GM21737 (cell line): Measurements from ENCODE around the gene CEP57.
"Not testable (repeated sequence)": the region's sequence is repeated elsewhere in the genome, so short reads cannot be mapped to it uniquely, and the experiment has no call there.

Experiments used
- ATAC-seq: cut with Tn5 transposase; IDR thresholded peaks from one replicate; pipeline ENCODE4 v1.9.1; 2021; ENCODE audit warnings: mild to moderate bottlenecking, moderate library complexity; ENCODE audit not compliant: unreplicated experiment

The CEP57 gene

GRCh38 chr11:95795627-95796295, 5.5 kb downstream of the CEP57 start:
- ATAC-seq, result no peak

- ATAC-seq, result no peak
Measured at GRCh38 chr11:95796501-95796900, 6.2 kb downstream of the CEP57 start.

- no peak for ATAC-seq
Measured at GRCh38 chr11:95799546-95799945, 9.2 kb downstream of the CEP57 start.

DNA sequence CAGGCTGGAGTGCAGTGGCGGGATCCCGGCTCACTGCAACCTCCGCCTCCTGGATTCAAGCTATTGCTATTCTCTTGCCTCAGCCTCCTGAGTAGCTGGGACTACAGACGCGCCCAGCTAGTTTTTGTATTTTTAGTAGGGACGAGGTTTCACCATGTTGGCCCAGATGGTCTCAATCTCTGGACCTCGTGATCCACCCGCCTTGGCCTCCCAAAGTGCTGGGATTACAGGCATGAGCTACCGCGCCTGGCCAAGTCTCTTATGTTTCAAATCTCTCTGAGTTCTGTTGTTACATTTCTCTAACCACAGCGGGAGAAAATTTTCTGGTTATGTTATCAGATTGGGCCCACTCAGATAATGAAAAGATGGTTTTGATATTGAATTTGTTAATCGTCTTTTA, 10.1 kb downstream of the CEP57 start:
- no peak for ATAC-seq

- no peak for ATAC-seq
Measured at GRCh38 chr11:95802806-95803205, 12.5 kb downstream of the CEP57 start.

- no peak for ATAC-seq
Measured at GRCh38 chr11:95803973-95804372, 13.7 kb downstream of the CEP57 start.

- no peak for ATAC-seq
Measured at GRCh38 chr11:95805869-95806268, 15.6 kb downstream of the CEP57 start.

DNA sequence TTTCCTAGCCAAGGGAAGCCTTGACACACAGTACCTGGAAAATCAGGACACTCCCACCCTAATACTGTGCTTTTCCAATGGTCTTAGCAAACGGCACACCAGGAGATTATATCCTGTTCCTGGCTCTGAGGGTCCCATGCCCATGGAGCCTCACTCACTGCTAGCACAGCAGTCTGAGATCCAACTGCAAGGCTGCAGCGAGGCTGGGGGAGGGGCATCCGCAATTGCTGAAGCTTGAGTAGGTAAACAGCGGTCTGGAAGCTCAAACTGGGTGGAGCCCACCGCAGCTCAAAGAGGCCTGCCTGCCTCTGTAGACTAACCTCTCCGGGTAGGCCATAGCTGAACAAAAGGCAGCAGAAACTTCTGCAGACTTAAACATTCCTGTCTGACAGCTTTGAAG, 16.2 kb downstream of the CEP57 start:
- ATAC-seq, result not testable (repeated sequence)

- ATAC-seq, result not testable (repeated sequence)
Measured at GRCh38 chr11:95811052-95811451, 20.8 kb downstream of the CEP57 start.

DNA sequence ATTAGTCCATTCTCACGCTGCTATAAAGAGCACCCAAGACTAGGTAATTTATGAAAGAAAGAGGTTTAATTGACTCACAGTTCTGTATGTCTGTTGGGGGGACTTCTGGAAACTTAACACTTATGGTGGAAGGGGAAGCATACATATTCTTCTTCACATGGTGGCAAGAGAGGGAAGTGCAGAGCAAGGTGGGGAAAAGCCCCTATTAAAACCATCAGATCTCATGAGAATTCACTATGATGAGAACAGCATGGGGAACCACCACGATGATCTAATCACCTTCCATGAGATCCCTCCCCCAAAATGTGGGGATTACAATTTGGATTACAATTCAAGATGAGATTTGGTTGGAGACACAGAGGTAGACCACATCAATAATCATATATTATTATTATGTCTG, 25.7 kb downstream of the CEP57 start:
- no peak for ATAC-seq

GRCh38 chr11:95821640-95822039, 31.3 kb downstream of the CEP57 start:
- ATAC-seq, result no peak

DNA sequence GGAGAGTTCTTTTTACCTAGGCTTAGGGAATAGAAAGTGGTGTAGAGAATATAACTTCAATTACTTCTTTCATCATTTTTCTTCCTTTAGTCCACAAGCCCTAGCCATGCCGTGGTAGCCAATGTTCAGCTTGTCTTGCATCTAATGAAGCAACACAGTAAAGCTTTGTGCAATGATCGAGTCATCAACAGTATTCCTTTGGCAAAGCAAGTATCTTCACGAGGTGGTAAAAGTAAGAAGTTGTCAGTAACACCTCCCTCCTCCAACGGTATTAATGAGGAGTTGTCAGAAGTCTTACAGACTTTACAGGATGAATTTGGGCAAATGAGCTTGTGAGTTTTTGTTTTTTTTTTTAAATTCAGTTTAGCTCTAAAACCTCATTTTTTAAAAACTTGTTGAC, 37.4 kb downstream of the CEP57 start:
- no peak for ATAC-seq

DNA sequence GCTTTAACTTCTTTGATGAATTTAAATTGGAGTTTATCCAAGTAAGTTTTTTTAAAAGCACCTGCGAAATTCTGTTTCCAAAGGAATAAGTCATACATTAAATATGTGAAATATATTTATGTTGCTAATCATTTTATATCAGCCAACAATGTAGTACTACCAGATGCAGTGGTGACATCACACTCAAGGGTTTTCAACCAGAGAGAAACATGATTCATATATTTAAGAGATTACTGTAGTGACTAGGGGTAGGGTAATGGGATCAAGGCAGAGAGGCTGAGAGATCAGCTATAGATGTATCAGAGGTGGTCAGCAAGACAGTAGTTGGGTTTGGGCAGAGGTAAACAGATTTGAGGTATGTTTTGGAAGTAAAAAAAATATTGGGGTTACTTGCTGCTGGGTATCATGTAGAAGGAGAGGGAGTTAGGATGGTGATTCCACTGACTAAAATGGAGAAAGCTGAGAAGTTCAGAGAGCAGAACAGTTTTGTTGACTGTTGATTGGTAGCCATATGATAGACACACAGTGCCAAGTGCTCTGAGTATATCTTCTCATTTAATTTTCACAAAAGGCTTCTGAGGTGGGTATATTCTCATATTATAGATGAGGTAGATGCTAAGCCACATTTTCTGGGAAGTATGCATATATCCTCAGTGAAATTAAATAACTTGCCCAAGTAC, 39.4 kb downstream of the CEP57 start:
- no peak for ATAC-seq

- no peak for ATAC-seq
Measured at GRCh38 chr11:95831198-95831883, 41.0 kb downstream of the CEP57 start.

- ATAC-seq, result no peak
Measured at GRCh38 chr11:95832763-95833162, 42.5 kb downstream of the CEP57 start.

GRCh38 chr11:95833378-95833777, 43.1 kb downstream of the CEP57 start:
- no peak for ATAC-seq

GRCh38 chr11:95835351-95835750, 45.1 kb downstream of the CEP57 start:
- no peak for ATAC-seq

DNA sequence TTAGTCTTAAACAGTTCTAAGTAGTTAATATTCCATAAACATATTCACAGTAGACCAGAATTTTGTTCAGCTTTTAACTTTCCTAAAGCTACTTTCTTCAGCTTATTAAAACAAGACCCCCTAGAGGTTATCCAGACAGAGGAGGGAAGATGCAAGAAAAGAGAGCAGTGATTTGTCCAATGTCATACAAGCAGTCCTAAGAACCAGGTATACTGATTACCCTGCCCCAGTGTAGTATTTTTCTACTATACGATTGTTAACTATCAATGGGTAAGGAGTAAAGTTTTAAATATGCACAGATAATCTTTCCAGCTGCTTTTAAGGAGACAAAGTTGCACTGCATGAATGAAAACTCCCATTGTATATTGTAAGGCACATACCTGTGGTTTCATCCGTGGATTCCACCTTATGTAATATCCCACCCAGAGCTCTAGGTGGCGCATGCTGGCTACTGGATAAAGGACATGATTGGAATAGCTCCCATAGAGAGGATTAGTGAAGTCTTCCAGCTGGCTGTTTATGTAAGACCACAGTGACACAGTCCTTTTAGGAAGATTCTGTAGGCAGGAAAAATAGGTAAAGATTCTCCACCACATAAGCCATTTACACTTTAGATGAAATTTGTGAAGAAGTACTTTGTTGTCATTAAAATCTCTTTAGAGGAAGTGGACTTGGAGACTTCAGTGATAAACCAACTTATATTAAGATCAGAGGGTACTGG, 45.6 kb downstream of the CEP57 start:
- peak; percentile 87 for ATAC-seq

DNA sequence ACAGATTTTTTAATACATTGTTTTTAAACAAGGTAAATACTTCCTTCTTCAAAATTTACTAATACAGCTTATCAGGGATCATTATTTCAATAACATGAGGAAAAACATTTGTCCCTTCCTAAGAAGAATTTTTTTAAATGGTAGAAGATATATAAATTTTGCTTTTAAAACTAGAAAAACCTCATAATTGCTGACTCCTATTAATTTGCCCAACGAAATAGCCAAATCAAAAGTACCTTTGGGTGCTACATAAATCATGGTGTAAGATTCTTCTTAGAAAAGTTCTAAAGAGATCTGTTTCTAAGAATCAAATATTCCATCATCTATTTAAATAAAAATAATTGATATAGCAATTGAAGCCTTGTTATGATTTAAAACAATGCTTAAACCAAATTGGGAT, 54.9 kb downstream of the CEP57 start:
- no peak for ATAC-seq

DNA sequence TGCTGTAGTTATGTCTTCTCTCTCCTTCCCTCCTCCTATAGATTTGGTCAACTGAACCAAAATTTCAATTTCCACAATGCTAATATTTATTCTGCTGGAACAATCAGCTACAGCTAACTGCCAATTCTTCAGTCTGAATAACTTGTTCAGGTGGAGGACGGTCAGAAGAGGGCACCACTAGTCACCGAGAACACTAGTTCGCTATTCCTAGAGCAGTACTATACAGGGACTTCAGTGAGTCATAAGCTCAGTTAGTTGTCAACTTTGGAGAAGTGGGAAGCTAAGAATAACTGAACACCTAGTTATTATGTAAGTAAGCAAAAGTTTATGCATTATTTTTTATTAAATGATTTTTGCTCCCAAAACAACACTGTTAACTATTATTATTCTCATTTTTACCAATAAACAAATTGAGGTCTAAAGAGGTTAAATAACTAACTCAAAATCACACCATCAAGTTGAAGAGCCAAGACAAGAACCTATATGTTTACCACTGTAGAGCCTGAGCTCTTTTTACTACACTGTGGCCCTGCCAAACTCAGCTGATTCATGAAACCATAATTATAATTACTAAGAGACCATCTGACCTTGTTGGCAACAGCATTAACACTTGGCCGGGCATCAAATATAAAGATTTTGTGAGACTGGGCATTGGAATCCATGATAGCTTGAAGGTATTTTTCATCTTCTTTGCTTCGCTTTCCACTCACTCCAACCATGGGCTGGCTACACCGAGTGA, 59.0 kb downstream of the CEP57 start:
- no peak for ATAC-seq

DNA sequence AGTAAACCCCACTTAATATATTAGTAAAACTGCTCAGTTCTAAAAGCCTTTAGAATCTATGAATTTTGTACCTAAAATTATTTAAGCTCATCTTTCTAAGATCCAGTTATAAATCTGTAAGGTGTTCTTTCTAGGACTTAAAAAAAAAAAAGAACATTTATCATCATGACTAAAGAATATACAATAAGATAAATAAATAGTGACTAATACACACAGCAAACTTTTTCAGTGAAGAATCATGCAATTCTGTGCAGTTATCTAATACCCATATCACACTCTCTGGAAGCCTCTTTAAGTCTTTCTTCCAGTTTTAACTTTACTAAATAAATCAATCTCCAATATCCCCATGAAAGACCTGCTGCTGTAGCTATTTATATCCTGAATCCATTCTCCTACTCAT, 59.8 kb downstream of the CEP57 start:
- no peak for ATAC-seq
